Measurements from ENCODE around the gene MCC.
A peak's percentile ranks its signal among the peaks of the same experiment; 100 is the strongest.

Gene MCC

GRCh38 chr5:112995764-112996618 is 492.3 kb downstream of the MCC start:
- Histone ChIP-seq H3K4me3 (ENCODE audit: insufficient read depth in 1 of 2, low read depth in 1 of 2, low read length in 2 of 2) (no peak overlapping the region), H2BK15ac (ENCODE audit: low read depth, poor library complexity, severe bottlenecking) (no peak overlapping the region), H2BK12ac (ENCODE audit: low read length in 2 of 2) (no peak overlapping the region), H3K14ac (ENCODE audit: low read length in 2 of 2) (no peak overlapping the region), H3K4me2 (ENCODE audit: low read length, poor library complexity, severe bottlenecking) (no peak overlapping the region), H2AFZ (ENCODE audit: low read depth, low read length) (no peak overlapping the region), H3K27ac (ENCODE audit: low read length, poor library complexity, severe bottlenecking) (no peak overlapping the region), H3K9me3 (ENCODE audit: control insufficient read depth, low read length) (no peaks in the 10 kb centered on the region), H3K79me1 (replicated peaks; ENCODE audit: low read length, poor library complexity, severe bottlenecking) (peaks cover 14% of the 10 kb centered on the region), H2AK5ac (ENCODE audit: low read length, severe bottlenecking) (no peak overlapping the region), H3K27me3 (ENCODE audit: control insufficient read depth in 1 of 2, insufficient read depth in 1 of 2, low read length in 2 of 2) (no peaks in the 10 kb centered on the region), H4K8ac (ENCODE audit: low read length) (no peak overlapping the region), H3K4me1 (ENCODE audit: control insufficient read depth, insufficient read depth, low read depth, low read length) (peaks cover 2% of the 10 kb centered on the region), H2BK5ac (ENCODE audit: low read depth, low read length, poor library complexity, severe bottlenecking) (no peak overlapping the region), H3K23ac (ENCODE audit: low read length in 2 of 2) (no peak overlapping the region), H3K9ac (ENCODE audit: low read length) (peak overlapping the region; percentile 13), H3K4ac (ENCODE audit: low read depth in 1 of 2, low read length in 2 of 2) (no peak overlapping the region), H2BK120ac (ENCODE audit: low read depth, low read length) (no peak overlapping the region), H3K36me3 (ENCODE audit: control insufficient read depth in 1 of 2, insufficient read depth in 2 of 2, low read depth in 1 of 2, low read length in 2 of 2) (peaks cover 0 to 42% of the 10 kb centered on the region in 2 experiments), H3K18ac (ENCODE audit: low read depth in 1 of 2, low read length in 2 of 2) (no peak overlapping the region), H4K91ac (ENCODE audit: low read length) (no peak overlapping the region)
- WGBS: 49% methylated on average over 4 of the region's 7 CpGs
- peak; percentile 79 for DNase-seq

GRCh38 chr5:112986224-112986623 is 502.0 kb downstream of the MCC start:
- H2BK12ac ChIP-seq (ENCODE audit: low read length in 2 of 2): no peak overlapping the region
- no peaks in the 10 kb centered on the region for H3K4me1 ChIP-seq (ENCODE audit: control insufficient read depth, insufficient read depth, low read depth, low read length)
- no peak for DNase-seq
- H2AFZ ChIP-seq (ENCODE audit: low read depth, low read length): no peak overlapping the region
- H2BK120ac ChIP-seq (ENCODE audit: low read depth, low read length): no peak overlapping the region
- H3K4ac ChIP-seq (ENCODE audit: low read depth in 1 of 2, low read length in 2 of 2): no peak overlapping the region
- H4K91ac ChIP-seq (ENCODE audit: low read length): no peak overlapping the region
- no peak overlapping the region for H3K4me2 ChIP-seq (ENCODE audit: low read length, poor library complexity, severe bottlenecking)
- H2BK5ac ChIP-seq (ENCODE audit: low read depth, low read length, poor library complexity, severe bottlenecking): no peak overlapping the region
- H4K8ac ChIP-seq (ENCODE audit: low read length): no peak overlapping the region
- H3K14ac ChIP-seq (ENCODE audit: low read length in 2 of 2): no peak overlapping the region
- no peak overlapping the region for H3K23ac ChIP-seq (ENCODE audit: low read length in 2 of 2)
- no peaks in the 10 kb centered on the region for H3K27me3 ChIP-seq (ENCODE audit: control insufficient read depth in 1 of 2, insufficient read depth in 1 of 2, low read length in 2 of 2)
- peaks cover 2% of the 10 kb centered on the region for H3K79me1 ChIP-seq (replicated peaks; ENCODE audit: low read length, poor library complexity, severe bottlenecking)
- H3K36me3 ChIP-seq (ENCODE audit: control insufficient read depth in 1 of 2, insufficient read depth in 2 of 2, low read depth in 1 of 2, low read length in 2 of 2): peaks cover 7 to 44% of the 10 kb centered on the region in 2 experiments
- H3K9ac ChIP-seq (ENCODE audit: low read length): no peak overlapping the region
- H3K9me3 ChIP-seq (ENCODE audit: control insufficient read depth, low read length): no peaks in the 10 kb centered on the region
- WGBS: 98% methylated on average over 4 of the region's 4 CpGs
- no peak overlapping the region for H3K4me3 ChIP-seq (ENCODE audit: insufficient read depth in 1 of 2, low read depth in 1 of 2, low read length in 2 of 2)
- no peak overlapping the region for H2BK15ac ChIP-seq (ENCODE audit: low read depth, poor library complexity, severe bottlenecking)
- no peak overlapping the region for H2AK5ac ChIP-seq (ENCODE audit: low read length, severe bottlenecking)
- H3K27ac ChIP-seq (ENCODE audit: low read length, poor library complexity, severe bottlenecking): no peak overlapping the region
- no peak overlapping the region for H3K18ac ChIP-seq (ENCODE audit: low read depth in 1 of 2, low read length in 2 of 2)

- peaks cover 2% of the 10 kb centered on the region for H3K4me1 ChIP-seq (ENCODE audit: control insufficient read depth, insufficient read depth, low read depth, low read length)
- no peak overlapping the region for H3K23ac ChIP-seq (ENCODE audit: low read length in 2 of 2)
- no peak overlapping the region for H2BK12ac ChIP-seq (ENCODE audit: low read length in 2 of 2)
- H3K9me3 ChIP-seq (ENCODE audit: control insufficient read depth, low read length): no peaks in the 10 kb centered on the region
- no peak overlapping the region for H4K91ac ChIP-seq (ENCODE audit: low read length)
- no peak overlapping the region for H4K8ac ChIP-seq (ENCODE audit: low read length)
- peaks cover 7 to 33% of the 10 kb centered on the region in 2 experiments for H3K36me3 ChIP-seq (ENCODE audit: control insufficient read depth in 1 of 2, insufficient read depth in 2 of 2, low read depth in 1 of 2, low read length in 2 of 2)
- WGBS: 97% methylated on average over 2 of the region's 2 CpGs
- no peak overlapping the region for H3K4me3 ChIP-seq (ENCODE audit: insufficient read depth in 1 of 2, low read depth in 1 of 2, low read length in 2 of 2)
- no peak overlapping the region for H3K14ac ChIP-seq (ENCODE audit: low read length in 2 of 2)
- H3K27me3 ChIP-seq (ENCODE audit: control insufficient read depth in 1 of 2, insufficient read depth in 1 of 2, low read length in 2 of 2): no peaks in the 10 kb centered on the region
- no peak overlapping the region for H3K4me2 ChIP-seq (ENCODE audit: low read length, poor library complexity, severe bottlenecking)
- H3K4ac ChIP-seq (ENCODE audit: low read depth in 1 of 2, low read length in 2 of 2): no peak overlapping the region
- no peak overlapping the region for H3K18ac ChIP-seq (ENCODE audit: low read depth in 1 of 2, low read length in 2 of 2)
- H2AFZ ChIP-seq (ENCODE audit: low read depth, low read length): no peak overlapping the region
- no peak overlapping the region for H3K9ac ChIP-seq (ENCODE audit: low read length)
- peaks cover 2% of the 10 kb centered on the region for H3K79me1 ChIP-seq (replicated peaks; ENCODE audit: low read length, poor library complexity, severe bottlenecking)
- DNase-seq: peak; percentile 31
- no peak overlapping the region for H3K27ac ChIP-seq (ENCODE audit: low read length, poor library complexity, severe bottlenecking)
- no peak overlapping the region for H2BK5ac ChIP-seq (ENCODE audit: low read depth, low read length, poor library complexity, severe bottlenecking)
- H2BK120ac ChIP-seq (ENCODE audit: low read depth, low read length): no peak overlapping the region
- H2AK5ac ChIP-seq (ENCODE audit: low read length, severe bottlenecking): no peak overlapping the region
- H2BK15ac ChIP-seq (ENCODE audit: low read depth, poor library complexity, severe bottlenecking): no peak overlapping the region
These were observed 504.9 kb downstream of the MCC start for GRCh38 chr5:112983363-112983762.

- Histone ChIP-seq H3K4me1 (ENCODE audit: control insufficient read depth, insufficient read depth, low read depth, low read length) (peaks cover 2% of the 10 kb centered on the region), H3K27ac (ENCODE audit: low read length, poor library complexity, severe bottlenecking) (no peak overlapping the region), H3K18ac (ENCODE audit: low read depth in 1 of 2, low read length in 2 of 2) (no peak overlapping the region), H2BK120ac (ENCODE audit: low read depth, low read length) (no peak overlapping the region), H4K91ac (ENCODE audit: low read length) (no peak overlapping the region), H2AFZ (ENCODE audit: low read depth, low read length) (no peak overlapping the region), H3K79me1 (replicated peaks; ENCODE audit: low read length, poor library complexity, severe bottlenecking) (no peaks in the 10 kb centered on the region), H2BK15ac (ENCODE audit: low read depth, poor library complexity, severe bottlenecking) (no peak overlapping the region), H3K9me3 (ENCODE audit: control insufficient read depth, low read length) (no peaks in the 10 kb centered on the region), H3K36me3 (ENCODE audit: control insufficient read depth in 1 of 2, insufficient read depth in 2 of 2, low read depth in 1 of 2, low read length in 2 of 2) (peaks cover 4 to 22% of the 10 kb centered on the region in 2 experiments), H3K14ac (ENCODE audit: low read length in 2 of 2) (no peak overlapping the region), H3K4ac (ENCODE audit: low read depth in 1 of 2, low read length in 2 of 2) (no peak overlapping the region), H2BK12ac (ENCODE audit: low read length in 2 of 2) (no peak overlapping the region), H3K27me3 (ENCODE audit: control insufficient read depth in 1 of 2, insufficient read depth in 1 of 2, low read length in 2 of 2) (no peaks in the 10 kb centered on the region), H3K9ac (ENCODE audit: low read length) (peak overlapping the region; percentile 95), H3K4me2 (ENCODE audit: low read length, poor library complexity, severe bottlenecking) (no peak overlapping the region), H3K23ac (ENCODE audit: low read length in 2 of 2) (no peak overlapping the region), H4K8ac (ENCODE audit: low read length) (no peak overlapping the region), H3K4me3 (ENCODE audit: insufficient read depth in 1 of 2, low read depth in 1 of 2, low read length in 2 of 2) (peak overlapping the region in 1 of 2 experiments; percentile 43), H2BK5ac (ENCODE audit: low read depth, low read length, poor library complexity, severe bottlenecking) (no peak overlapping the region), H2AK5ac (ENCODE audit: low read length, severe bottlenecking) (no peak overlapping the region)
- no peak for DNase-seq
- 78% methylated on average over 3 of the region's 3 CpGs for WGBS
These were observed 508.5 kb downstream of the MCC start for GRCh38 chr5:112979723-112980122.
